Kidney tubule cell (primary cell): Measurements from ENCODE around the gene NRXN3.
"Not testable (repeated sequence)": the region's sequence is repeated elsewhere in the genome, so short reads cannot be mapped to it uniquely, and the experiment has no call there.

Experiments
- DNase-seq: peaks from one replicate; pipeline ENCODE4 v3.0.0-alpha.2; 2018; ENCODE audit warnings: low spot score

NRXN3 gene

GRCh38 chr14:78486081-78486480, 315.9 kb downstream of the NRXN3 start:
- peak; percentile 76 for DNase-seq

- no peak for DNase-seq
Observed at GRCh38 chr14:78486621-78487020, 316.4 kb downstream of the NRXN3 start.

GRCh38 chr14:78487573-78487972, 317.4 kb downstream of the NRXN3 start:
- not testable (repeated sequence) for DNase-seq

GRCh38 chr14:78488938-78489337, 318.8 kb downstream of the NRXN3 start:
- no peak for DNase-seq

- no peak for DNase-seq
Observed at GRCh38 chr14:78491048-78491447, 320.9 kb downstream of the NRXN3 start.

GRCh38 chr14:78498062-78498595, 328.0 kb downstream of the NRXN3 start:
- DNase-seq, result no peak

GRCh38 chr14:78501909-78502308, 331.7 kb downstream of the NRXN3 start:
- no peak for DNase-seq

GRCh38 chr14:78508023-78508422, 337.9 kb downstream of the NRXN3 start:
- no peak for DNase-seq

GRCh38 chr14:78509516-78509915, 339.3 kb downstream of the NRXN3 start:
- peak; percentile 25 for DNase-seq

GRCh38 chr14:78512021-78512420, 341.8 kb downstream of the NRXN3 start:
- DNase-seq, result peak; percentile 22

- DNase-seq, result peak; percentile 26
Observed at GRCh38 chr14:78519863-78520262, 349.7 kb downstream of the NRXN3 start.

- DNase-seq, result no peak
Observed at GRCh38 chr14:78524196-78524595, 354.0 kb downstream of the NRXN3 start.

- DNase-seq, result no peak
Observed at GRCh38 chr14:78524766-78525165, 354.6 kb downstream of the NRXN3 start.

- peak; percentile 33 for DNase-seq
Observed at GRCh38 chr14:78530078-78530477, 359.9 kb downstream of the NRXN3 start.

GRCh38 chr14:78534141-78534540, 364.0 kb downstream of the NRXN3 start:
- DNase-seq, result no peak

GRCh38 chr14:78535041-78535440, 364.9 kb downstream of the NRXN3 start:
- DNase-seq, result no peak

GRCh38 chr14:78541788-78542187, 371.6 kb downstream of the NRXN3 start:
- not testable (repeated sequence) for DNase-seq

- DNase-seq, result no peak
Observed at GRCh38 chr14:78543433-78543832, 373.3 kb downstream of the NRXN3 start.

- DNase-seq, result no peak
Observed at GRCh38 chr14:78561074-78561473, 390.9 kb downstream of the NRXN3 start.

GRCh38 chr14:78566026-78566858, 396.1 kb downstream of the NRXN3 start:
- DNase-seq, result peak; percentile 82

- no peak for DNase-seq
Observed at GRCh38 chr14:78566859-78567172, 396.6 kb downstream of the NRXN3 start.

- DNase-seq, result peak; percentile 10
Observed at GRCh38 chr14:78567343-78567742, 397.2 kb downstream of the NRXN3 start.

GRCh38 chr14:78573736-78574135, 403.6 kb downstream of the NRXN3 start:
- DNase-seq, result not testable (repeated sequence)
